Fibroblast of lung (primary cell): ENCODE measurements around the gene TNIP2. TPM values are rescaled to one million over a fixed set of nuclear protein-coding genes. Genes with fewer than 3 reads are reported as not detected.
"Not testable (repeated sequence)": the region's sequence is repeated elsewhere in the genome, so short reads cannot be mapped to it uniquely, and the experiment has no call there.

Source experiments
- DNase-seq, 2 donors: peaks; one replicate each; pipeline versions ENCODE4 v3.0.0 to v3.0.0-alpha.2; 2010; ENCODE audit warnings: low read depth in 2 of 2
- H2AFZ ChIP-seq: 2 replicates; pipeline ENCODE4 v1.5.1; 2012; ENCODE audit warnings: low read length, control low read depth, inconsistent platforms
- H3K27ac ChIP-seq: 2 replicates; pipeline ENCODE4 v1.5.1; 2011; ENCODE audit warnings: low read length, control low read depth; ENCODE audit not compliant: insufficient read depth
- H3K27me3 ChIP-seq: 2 replicates; pipeline ENCODE4 v1.5.1; 2011; ENCODE audit warnings: mild to moderate bottlenecking, low read length; ENCODE audit not compliant: control insufficient read depth, insufficient read depth
- H3K36me3 ChIP-seq: 2 replicates; pipeline ENCODE4 v1.5.1; 2011; ENCODE audit warnings: low read length; ENCODE audit not compliant: control insufficient read depth, insufficient read depth
- H3K4me1 ChIP-seq: 2 replicates; pipeline ENCODE4 v1.5.1; 2011; ENCODE audit warnings: low read length; ENCODE audit not compliant: control insufficient read depth, insufficient read depth; ENCODE audit errors: extremely low read depth
- H3K4me2 ChIP-seq: 2 replicates; pipeline ENCODE4 v1.5.1; 2011; ENCODE audit warnings: low read length, control low read depth; ENCODE audit not compliant: insufficient read depth; ENCODE audit errors: extremely low read depth
- H3K4me3 ChIP-seq, 4 experiments: fragments of 200-600 bp in 1 of 4; sonication (generic) in 1 of 4; replicated peaks in 1 of 4; 2 replicates each; pipeline ENCODE4 v1.5.1; 2011 to 2016; ENCODE audit warnings: low read length in 4 of 4, low read depth in 3 of 4, mild to moderate bottlenecking in 3 of 4, control low read depth in 2 of 4, inconsistent platforms in 1 of 4, mixed read lengths in 1 of 4; ENCODE audit not compliant: insufficient read depth in 1 of 4; ENCODE audit errors: control extremely low read depth in 1 of 4
- H3K79me2 ChIP-seq: 2 replicates; pipeline ENCODE4 v1.5.1; 2012; ENCODE audit warnings: mild to moderate bottlenecking, low read length, inconsistent platforms; ENCODE audit not compliant: control insufficient read depth, insufficient read depth
- H3K9ac ChIP-seq: 2 replicates; pipeline ENCODE4 v1.5.1; 2011; ENCODE audit warnings: mild to moderate bottlenecking, low read length, control low read depth; ENCODE audit not compliant: insufficient read depth
- H3K9me3 ChIP-seq: 2 replicates; pipeline ENCODE4 v1.5.1; 2012; ENCODE audit warnings: low read depth, low read length; ENCODE audit not compliant: control insufficient read depth, insufficient read depth
- H4K20me1 ChIP-seq: 2 replicates; pipeline ENCODE4 v1.5.1; 2011; ENCODE audit warnings: low read length; ENCODE audit not compliant: control insufficient read depth, insufficient read depth; ENCODE audit errors: extremely low read depth
- EZH2 ChIP-seq: IDR thresholded peaks from 2 replicates; pipeline ENCODE4 v1.5.1; 2012; ENCODE audit warnings: low read length, control low read depth, mild to moderate bottlenecking; ENCODE audit errors: missing control alignments
- polyA plus RNA-seq, 2 donors: library from polyadenylated mRNA; depleted of rRNA in 1 of 2; stranded (reverse) in 1 of 2; unstranded in 1 of 2; fragments of >200 nt; gene quantifications; 2 replicates each; pipeline ENCODE4 v1.2.1, GENCODE V29; 2011 to 2012; ENCODE audit warnings: missing spikeins in 1 of 2
- total RNA-seq: library from RNA; depleted of rRNA; stranded (reverse); fragments of >200 nt; gene quantifications from 2 replicates; pipeline ENCODE4 v1.2.1, GENCODE V29; 2014
- TF ChIP-seq, protein P1 (sequence below), 2 donors: IDR thresholded peaks in 1 of 2; conservative IDR thresholded peaks in 1 of 2; 1 replicate in 1 of 2; 2 replicates in 1 of 2; pipeline ENCODE4 v1.5.1; 2011 to 2012; ENCODE audit warnings: low read length in 2 of 2, control low read depth in 1 of 2, inconsistent platforms in 1 of 2, low read depth in 1 of 2, mild to moderate bottlenecking in 1 of 2

TNIP2 gene
- total and polyA plus RNA-seq, 2 donors (not counting 1 experiment from before 2014, with no cell fraction given) = 21.8 to 56.5 TPM

DNA sequence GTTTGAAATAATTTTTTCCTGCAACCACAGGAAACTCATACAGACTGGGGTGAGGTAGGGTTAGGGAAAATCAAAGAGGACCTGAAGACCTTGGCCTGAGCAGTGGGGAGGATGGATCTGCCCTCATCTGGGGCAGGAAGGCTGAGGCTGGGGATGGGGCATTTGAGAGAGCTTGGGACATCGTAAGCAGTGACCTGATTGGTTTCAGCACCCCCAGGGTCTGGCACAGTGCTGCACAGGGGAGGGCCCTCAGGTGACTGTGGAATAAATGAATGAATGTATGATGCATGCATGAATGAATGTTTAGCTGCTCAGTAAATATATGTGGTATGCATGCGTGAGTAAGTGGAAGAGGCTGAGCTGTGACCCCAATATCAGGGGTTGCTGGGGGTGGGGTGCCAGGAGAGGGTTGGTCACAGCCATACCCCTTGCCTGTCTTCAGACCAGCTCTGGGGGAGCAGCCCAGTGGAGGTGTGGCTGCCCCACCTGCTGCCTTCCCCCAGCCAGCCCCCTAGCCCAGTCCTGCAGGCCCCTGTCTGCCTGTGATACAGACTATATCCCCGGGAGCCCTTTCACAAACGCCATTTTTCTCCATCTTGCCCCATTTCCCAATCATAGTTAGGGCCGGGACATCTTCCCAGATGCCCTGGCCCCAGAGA lies 11.0 kb upstream of the TNIP2 start:
- TF ChIP-seq EZH2 = no peak
- TF ChIP-seq, protein P1, sequence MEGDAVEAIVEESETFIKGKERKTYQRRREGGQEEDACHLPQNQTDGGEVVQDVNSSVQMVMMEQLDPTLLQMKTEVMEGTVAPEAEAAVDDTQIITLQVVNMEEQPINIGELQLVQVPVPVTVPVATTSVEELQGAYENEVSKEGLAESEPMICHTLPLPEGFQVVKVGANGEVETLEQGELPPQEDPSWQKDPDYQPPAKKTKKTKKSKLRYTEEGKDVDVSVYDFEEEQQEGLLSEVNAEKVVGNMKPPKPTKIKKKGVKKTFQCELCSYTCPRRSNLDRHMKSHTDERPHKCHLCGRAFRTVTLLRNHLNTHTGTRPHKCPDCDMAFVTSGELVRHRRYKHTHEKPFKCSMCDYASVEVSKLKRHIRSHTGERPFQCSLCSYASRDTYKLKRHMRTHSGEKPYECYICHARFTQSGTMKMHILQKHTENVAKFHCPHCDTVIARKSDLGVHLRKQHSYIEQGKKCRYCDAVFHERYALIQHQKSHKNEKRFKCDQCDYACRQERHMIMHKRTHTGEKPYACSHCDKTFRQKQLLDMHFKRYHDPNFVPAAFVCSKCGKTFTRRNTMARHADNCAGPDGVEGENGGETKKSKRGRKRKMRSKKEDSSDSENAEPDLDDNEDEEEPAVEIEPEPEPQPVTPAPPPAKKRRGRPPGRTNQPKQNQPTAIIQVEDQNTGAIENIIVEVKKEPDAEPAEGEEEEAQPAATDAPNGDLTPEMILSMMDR (conservative IDR thresholded peaks at IDR 0.05 in 1 of 2, IDR thresholded peaks at IDR 0.05 in 1 of 2; ENCODE audit: low read depth in 1 of 2, low read length in 2 of 2) = no peak
- Histone ChIP-seq H2AFZ (no peak overlapping the region), H3K9me3 (no peaks in the 10 kb centered on the region), H3K27ac (no peak overlapping the region), H3K9ac (no peak overlapping the region), H3K4me2 (no peak overlapping the region), H3K4me3 (no peak overlapping the region), H3K79me2 (no peaks in the 10 kb centered on the region), H3K27me3 (no peaks in the 10 kb centered on the region), H3K4me1 (peaks cover 3% of the 10 kb centered on the region), H4K20me1 (no peaks in the 10 kb centered on the region), H3K36me3 (no peaks in the 10 kb centered on the region)
- no peak for DNase-seq

DNA sequence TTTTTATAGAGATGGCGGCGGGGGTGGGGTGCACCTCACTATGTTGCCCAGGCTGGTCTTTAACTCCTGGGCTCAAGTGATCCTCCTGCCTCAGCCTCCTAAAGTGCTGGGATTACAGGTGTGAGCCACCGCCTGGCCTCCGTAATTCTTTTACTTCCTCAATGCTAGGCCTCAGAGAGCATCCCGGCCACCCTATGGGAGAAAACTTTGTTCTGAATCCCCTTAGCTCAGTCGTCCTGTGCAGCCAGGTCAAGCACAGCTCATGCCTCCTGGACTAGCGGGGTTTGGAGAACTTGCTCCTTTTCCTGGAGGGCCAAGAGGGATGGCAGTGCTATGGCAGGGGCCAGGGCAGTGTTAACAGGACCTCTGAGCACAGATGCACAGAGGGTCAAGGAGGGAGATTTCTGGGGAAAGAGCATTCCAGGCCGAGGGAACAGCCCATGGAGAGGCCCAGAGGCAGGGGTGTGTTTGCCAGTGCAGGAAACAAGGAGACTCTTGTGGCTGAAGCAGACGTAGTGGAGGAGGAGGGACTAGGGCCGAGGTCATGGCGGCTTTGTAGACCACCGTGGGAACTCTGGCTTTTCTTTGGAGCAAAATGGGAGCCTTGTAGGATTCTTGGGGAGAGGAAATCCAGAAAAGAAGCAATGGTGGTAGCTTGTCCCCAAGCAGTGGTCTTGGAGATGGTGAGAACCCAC lies 9.8 kb upstream of the TNIP2 start:
- Histone ChIP-seq H3K4me3 (no peak overlapping the region), H2AFZ (no peak overlapping the region), H3K4me1 (peaks cover 3% of the 10 kb centered on the region), H3K9me3 (no peaks in the 10 kb centered on the region), H3K4me2 (no peak overlapping the region), H3K79me2 (no peaks in the 10 kb centered on the region), H3K27me3 (no peaks in the 10 kb centered on the region), H3K27ac (no peak overlapping the region), H3K36me3 (no peaks in the 10 kb centered on the region), H3K9ac (no peak overlapping the region), H4K20me1 (no peaks in the 10 kb centered on the region)
- DNase-seq = no peak
- TF ChIP-seq EZH2 = no peak
- TF ChIP-seq, protein P1 (conservative IDR thresholded peaks at IDR 0.05 in 1 of 2, IDR thresholded peaks at IDR 0.05 in 1 of 2; ENCODE audit: low read depth in 1 of 2, low read length in 2 of 2) = no peak

DNA sequence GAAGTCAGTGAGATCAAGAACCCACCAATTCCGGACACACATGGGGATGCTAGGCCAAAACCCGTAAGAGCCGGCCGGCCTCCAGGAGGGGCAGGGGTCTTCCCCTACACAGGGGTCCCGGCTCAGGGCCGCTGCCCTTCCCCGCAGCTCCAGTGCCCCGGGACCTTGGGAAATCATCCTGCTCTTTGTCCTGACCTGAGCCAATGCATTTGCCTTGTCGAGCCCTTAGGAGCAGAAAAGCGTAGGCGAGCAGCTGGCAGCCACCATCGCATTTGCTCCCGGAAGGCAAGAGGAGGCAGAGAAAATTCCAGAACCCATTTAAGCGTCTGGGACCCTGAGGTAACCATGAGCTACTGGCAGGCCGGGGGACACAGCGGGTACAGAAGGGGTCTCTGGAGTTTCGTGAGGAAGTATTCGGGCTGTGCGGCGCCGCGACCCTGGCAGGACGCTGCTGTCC lies 7.4 kb upstream of the TNIP2 start:
- Histone ChIP-seq H3K27ac (peak overlapping the region; percentile 4), H4K20me1 (no peaks in the 10 kb centered on the region), H3K27me3 (no peaks in the 10 kb centered on the region), H3K9ac (peak overlapping the region; percentile 48), H3K36me3 (no peaks in the 10 kb centered on the region), H3K9me3 (no peaks in the 10 kb centered on the region), H3K79me2 (no peaks in the 10 kb centered on the region), H2AFZ (peak overlapping the region; percentile 80), H3K4me1 (peaks cover 3% of the 10 kb centered on the region), H3K4me2 (peak overlapping the region; percentile 78), H3K4me3 (peak overlapping the region; percentile 10 to 62 (median 42))
- no peak for DNase-seq
- TF ChIP-seq, protein P1 (conservative IDR thresholded peaks at IDR 0.05 in 1 of 2, IDR thresholded peaks at IDR 0.05 in 1 of 2; ENCODE audit: low read depth in 1 of 2, low read length in 2 of 2) = no peak
- TF ChIP-seq EZH2 = no peak

DNA sequence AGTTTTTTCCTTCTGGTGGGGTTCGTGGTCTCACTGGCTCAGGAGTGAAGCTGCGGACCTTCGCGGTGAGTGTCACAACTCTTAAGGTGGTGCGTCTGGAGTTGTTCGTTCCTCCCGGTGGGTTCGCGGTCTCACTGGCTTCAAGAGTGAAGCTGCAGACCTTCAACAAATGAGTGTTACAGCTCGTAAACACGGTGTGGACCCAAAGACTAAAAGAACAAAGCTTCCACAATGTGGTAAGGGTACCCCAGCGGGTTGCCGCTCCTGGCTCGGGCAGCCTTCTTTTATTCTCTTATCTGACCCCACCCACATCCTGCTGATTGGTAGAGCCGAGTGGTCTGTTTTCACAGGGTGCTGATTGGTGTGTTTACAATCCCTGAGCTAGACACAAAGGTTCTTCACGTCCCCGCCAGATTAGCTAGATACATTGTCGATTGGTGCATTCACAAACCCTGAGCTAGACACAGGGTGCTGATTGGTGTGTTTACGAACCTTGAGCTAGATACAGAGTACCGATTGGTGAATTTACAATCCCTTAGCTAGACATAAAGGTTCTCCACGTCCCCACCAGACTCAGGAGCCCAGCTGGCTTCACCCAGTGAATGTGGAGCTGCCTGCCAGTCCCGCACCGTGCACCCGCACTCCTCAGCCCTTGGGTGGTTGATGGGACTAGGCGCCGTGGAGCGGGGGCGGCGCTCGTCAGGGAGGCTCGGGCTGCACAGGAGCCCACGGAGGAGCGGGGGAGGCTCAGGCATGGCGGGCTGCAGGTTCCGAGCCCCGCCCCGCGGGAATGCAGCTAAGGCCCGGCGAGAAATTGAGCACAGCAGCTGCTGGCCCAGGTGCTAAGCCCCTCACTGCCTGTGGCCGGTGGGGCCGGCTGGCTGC lies 6.6 kb upstream of the TNIP2 start:
- not testable (repeated sequence) for H3K9me3 ChIP-seq, H4K20me1 ChIP-seq, H3K27ac ChIP-seq, H3K4me2 ChIP-seq, H3K27me3 ChIP-seq, H2AFZ ChIP-seq, DNase-seq, H3K9ac ChIP-seq, H3K79me2 ChIP-seq, H3K36me3 ChIP-seq, H3K4me1 ChIP-seq, H3K4me3 ChIP-seq
